Activated naive CD4-positive, alpha-beta T cell treated with Interleukin-2 at 50 U/mL for 16 hours (primary cell): Measurements from ENCODE around the gene BCAR1.
"Not testable (repeated sequence)": the region's sequence is repeated elsewhere in the genome, so short reads cannot be mapped to it uniquely, and the experiment has no call there.

Experiments
- DNase-seq: peaks from one replicate; pipeline ENCODE4 v3.0.0-alpha.2; 2020

BCAR1 gene

DNA sequence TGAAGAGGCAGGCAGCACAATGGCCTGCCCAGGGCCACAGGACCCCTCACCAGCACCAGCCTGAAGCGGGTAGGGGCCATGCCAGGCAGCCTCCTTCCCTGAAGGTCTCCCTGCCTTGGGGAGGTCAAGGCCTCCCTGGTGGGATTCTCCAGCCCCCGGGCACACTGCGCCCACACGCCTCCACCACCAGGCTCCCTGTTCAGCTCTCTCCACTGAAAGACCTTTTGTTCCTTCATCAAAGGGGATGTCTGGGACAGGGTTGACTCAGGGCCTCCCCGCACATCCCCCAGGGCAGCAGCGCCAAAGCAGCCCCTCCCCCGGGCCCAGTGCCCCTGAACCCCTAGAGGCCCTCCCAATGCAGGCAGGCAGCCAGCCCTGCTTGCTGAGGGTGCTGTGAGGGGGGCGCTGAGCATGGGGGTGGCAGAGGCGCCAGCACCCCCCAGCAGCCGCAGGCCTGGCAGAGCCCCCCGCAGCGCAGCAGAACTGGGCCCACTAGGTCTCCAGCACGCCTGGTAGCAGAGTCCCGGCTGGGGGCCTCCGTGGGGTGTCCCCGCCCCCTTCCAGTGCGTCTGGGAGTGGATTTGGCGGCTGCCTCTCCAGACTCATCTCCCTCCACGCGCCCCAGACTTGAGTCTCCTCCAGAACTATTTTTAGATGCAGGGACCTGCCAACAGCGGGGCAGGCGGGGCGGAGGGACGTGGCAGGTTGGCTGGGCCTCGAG, 13.1 kb downstream of the BCAR1 start:
- DNase-seq: no peak

- no peak for DNase-seq
Observed at GRCh38 chr16:75237398-75238131, 13.9 kb downstream of the BCAR1 start.

GRCh38 chr16:75236736-75237397, 14.6 kb downstream of the BCAR1 start:
- DNase-seq: no peak

DNA sequence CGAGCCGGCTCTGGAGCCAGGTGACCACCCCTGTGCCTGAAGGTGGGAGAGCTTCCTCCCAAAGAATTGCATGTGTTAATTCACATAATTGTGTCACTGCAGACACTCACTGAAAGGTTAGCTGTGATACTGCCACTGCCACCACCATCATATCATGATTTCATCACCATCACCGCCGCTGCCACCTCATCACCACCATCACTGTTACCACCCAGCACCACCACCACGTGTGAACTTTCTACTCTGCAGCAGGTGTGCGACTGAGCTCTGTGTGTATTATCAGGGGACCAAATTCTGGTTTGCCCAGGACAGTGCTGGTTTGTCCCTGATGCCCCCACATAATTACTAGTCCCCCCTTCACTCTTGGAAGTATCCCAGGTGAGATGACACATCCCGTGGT, 15.2 kb downstream of the BCAR1 start:
- peak; percentile 25 for DNase-seq

- no peak for DNase-seq
Observed at GRCh38 chr16:75235721-75236193, 15.7 kb downstream of the BCAR1 start.

DNA sequence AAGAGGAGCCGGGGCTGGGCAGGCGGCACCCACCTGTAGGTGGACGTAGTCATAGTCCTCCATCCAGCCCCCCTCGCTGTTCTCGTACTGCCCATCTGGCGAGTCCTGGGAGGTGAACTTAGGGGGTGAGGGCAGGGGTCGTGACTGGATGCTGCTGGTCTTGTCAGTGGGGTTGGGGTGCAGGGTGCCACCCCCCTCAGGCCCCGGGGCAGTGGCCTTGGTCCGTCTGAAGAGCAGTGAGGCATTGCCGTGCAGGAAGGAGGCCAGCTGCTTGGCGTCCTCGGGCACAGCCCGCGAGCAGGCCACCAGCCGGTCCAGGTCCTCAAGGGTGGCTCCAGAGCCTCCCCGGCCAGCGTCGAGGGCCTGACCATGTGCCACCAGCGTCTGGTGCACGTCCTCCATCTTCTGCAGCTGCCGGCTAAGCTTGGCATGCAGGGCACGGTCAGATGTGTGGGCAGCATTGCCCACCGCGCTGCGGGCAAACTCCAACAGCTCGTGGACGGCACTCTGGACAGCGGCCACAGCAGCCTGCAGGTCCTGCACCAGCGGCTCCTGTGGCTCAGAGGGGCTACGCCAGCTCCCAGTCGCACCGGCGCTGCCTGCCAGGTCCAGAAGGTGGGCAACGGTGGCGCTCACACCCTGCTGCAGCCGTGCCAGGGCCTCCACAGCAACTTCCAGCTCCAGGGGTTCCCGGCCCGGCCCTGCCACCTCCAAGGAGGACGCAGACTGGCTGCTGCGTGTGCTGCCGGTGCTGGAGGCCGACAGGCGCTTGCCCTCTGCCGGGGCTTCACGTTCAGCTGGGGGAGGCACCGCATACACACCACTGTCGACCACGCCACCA, 16.3 kb downstream of the BCAR1 start:
- no peak for DNase-seq

GRCh38 chr16:75233611-75233938, 17.8 kb downstream of the BCAR1 start:
- no peak for DNase-seq

DNA sequence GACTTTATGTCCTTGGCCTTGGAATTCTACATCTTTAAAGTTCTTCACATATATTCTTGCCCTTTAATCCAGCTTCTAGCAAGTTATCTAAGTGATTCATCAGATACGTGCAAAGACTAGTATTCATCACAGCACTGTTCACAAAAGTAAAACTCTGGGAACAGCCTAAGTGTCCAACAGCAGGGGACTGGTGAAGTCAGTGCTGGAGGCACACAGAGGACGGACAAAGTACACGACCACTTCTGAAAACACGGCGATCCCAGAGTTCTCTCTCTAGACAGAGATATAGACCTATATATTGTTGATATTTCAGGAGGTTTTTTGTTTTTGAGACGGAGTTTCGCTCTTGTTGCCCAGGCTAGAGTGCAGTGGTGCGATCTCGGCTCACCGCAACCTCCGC, 19.9 kb downstream of the BCAR1 start:
- DNase-seq: no peak

- no peak for DNase-seq
Observed at GRCh38 chr16:75230471-75231110, 20.8 kb downstream of the BCAR1 start.

DNA sequence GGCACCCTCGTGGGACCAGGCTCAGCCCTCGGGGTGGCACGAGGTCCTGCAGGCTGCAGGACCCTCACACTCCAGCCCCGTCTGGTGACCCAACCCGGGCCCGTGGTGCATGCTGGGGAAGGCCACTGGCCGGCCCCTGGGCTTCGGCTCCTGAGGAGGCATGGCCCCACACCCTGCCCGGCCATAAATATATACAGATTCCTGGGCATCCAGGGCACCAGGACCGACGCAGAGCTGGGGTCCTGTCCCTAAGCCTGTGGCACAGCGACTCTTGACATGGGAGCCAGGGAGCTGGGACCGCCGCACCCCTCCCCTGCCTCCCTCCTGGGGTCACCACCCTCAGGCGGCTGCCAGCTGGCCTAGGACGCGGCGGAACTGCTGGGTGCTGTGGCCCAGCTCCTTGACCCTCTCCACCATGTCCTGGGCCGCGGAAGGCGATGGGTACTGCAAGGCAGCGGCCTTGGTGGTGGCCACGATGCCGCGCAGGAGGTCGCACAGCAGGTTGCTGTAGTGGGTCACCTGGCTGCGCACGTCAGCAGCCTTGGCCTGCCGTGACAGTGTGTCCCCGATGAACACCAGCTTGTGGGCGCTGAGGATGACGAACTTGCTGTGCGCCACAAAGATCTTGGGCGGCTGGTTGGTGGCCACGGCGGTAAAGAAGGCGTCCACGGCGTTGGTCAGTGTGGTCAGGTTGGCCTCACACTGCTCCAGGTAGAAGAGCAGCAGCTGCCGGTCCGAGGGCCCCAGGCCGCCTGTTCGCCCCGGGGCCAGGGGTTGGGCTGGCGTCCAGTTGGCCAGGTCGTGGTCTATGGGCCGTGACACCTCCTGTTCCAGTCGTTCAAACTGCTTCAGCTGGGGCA, 22.0 kb downstream of the BCAR1 start:
- no peak for DNase-seq

DNA sequence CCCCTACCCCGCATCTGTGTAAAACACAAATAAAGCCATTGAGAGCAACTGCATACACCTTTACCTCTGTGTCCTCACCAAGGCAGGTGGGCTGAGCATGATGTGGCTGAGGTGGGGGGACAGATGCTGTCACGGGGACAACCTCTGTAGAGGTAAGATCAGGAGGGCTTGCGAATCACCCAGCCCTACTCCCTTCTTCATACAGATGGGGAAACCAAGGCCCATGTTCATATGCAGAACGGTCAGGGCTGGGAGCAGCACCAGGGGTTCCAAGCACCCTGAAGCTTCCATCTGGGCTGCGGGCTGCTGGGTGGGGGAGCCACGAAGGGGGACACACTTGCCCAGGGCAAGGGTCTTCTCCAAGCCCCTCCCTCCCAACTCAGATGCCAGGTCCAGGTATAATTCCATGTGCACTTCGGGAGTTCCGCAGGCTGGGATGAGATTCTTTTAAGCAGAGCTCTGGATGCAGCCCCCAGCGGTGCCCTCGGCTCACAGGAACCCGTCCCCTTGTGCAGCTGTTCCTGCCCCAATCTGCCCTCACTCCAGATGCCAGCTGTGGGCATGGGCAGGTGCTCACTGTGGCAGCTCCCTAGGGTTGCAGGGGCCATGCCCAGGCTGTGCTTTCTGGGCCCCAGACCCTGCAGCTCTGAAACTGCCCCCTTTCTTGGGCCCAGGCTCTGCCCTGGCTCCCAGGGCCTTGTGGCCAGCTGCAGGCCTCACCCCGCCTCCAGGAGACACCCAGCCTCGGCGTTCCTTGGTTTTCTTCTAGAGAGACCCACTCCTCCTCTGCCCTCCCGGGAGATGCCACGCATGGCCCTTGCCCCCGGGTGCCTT, 23.1 kb downstream of the BCAR1 start:
- no peak for DNase-seq

- no peak for DNase-seq
Observed at GRCh38 chr16:75227361-75228142, 23.9 kb downstream of the BCAR1 start.

DNA sequence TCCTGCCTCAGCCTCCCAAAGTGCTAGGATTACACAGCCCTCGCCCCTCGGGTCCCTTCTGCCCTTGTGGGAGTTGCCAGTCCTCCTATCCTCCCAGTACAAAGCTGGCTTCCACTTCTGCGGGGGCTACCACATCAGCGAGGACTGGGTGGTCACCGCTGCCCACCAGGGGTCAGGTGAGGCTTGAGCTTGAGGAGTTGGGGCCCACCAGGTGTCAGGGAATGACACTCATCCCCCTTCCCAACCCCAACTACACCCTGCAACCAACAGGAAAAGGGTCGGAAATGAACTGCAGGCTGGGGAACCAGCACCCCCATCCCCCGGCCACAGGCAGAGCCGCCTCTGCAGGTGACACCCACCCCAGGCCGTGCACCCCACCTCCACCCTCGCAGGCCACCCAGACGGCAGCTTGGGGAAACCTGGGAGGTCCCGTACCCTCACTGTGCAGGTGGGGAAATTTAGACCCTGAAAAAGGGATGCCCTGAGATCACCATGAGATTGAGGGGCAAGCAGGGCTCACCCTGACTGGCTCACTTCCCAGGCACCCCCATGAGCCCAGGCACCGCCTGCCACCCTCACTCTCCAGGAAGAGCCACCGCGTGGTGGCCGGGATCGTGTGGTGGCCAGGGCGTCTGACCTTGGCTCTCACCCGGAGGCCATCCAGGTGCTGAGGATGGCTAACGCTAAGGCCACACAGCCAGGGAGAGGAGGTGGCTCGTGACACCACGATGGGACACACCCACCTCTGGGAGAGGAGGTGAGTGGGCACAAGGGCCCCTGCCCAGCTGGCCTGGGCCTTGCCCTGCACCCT, 24.7 kb downstream of the BCAR1 start:
- no peak for DNase-seq

DNA sequence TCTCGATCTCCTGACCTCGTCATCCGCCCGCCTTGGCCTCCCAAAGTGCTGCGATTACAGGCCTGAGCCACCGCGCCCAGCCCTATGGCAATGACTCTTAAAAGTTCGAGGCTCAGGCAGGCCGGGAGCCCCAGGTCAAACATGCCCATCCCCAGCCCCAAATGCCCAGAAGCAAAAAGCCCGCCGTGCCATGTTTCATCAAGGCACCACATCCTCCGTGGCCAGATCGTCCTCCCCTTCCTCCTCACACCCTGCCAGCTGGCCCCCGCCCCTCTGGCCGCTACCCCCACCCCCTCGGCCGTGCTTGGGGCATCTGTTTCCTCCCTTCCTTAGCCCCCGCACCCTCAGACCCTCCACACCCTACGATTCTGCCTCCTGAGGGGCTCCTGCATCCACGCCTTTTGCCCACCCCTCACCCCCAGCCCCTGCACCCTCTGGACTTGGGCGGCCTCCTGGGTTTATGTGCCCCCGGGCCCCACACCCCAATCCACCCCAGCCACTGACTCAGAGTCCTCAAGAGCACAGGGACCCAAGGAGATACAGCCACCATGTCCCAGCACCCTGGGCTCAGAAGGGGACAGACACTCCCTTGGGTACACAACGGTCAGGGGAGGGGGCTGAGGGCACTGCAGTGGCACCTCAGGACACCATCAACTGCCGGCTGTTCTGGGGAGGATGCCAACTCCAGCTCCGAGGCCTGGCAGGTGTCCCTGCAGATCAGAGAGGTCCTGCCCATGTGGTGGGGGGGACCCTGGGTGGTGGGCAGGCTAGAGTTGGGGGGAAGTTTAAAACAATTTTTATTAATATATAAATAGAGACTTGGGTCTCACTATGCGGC, 25.5 kb downstream of the BCAR1 start:
- no peak for DNase-seq

- no peak for DNase-seq
Observed at GRCh38 chr16:75225092-75225491, 26.3 kb downstream of the BCAR1 start.

DNA sequence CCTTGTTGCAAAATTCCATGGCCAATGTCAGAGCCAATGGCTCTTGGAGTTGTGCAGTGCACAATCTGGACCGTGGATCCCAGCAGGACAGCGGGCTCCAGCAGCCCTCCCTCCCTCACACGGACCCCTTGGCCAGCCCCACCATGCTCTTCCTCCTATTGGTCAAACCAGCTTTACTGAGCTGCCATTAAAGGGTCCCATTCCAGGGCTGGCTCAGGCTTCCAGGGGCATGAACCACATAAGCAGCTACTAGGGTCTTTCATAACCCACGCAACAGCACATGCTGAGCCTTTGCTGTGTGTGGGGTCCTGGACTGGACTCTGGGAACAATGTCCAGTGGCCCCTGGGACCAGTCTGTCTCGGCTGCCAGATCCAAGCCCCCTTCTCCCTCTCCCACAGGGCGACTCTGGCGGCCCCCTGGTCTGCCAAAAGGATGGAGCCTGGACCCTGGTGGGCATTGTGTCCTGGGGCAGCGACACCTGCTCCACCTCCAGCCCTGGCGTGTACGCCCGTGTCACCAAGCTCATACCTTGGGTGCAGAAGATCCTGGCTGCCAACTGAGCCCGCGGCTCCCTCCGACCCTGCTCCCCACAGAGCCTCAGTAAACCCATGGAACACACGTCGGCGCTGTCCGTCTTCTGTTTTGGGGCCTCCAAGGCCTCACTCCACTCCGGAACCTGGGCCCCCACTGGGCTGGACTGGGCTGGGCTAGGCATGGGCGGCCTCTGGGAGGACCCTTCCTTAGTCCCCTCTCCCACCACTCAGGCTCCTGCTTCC, 26.9 kb downstream of the BCAR1 start:
- DNase-seq: no peak

DNA sequence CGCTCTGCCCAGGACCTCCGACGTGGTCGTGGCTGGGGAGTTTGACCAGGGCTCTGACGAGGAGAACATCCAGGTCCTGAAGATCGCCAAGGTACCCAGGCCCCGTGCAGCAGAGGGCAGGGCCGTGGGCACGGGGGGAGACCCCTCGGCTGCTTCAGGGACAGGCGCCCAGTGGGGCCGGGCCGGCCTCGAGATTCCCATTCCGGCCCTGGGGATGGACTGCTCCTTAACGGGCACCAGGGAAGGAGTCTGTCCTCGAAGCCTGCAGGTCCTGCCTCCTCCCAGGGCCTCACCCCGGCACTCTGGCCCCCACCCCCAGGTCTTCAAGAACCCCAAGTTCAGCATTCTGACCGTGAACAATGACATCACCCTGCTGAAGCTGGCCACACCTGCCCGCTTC, 28.3 kb downstream of the BCAR1 start:
- DNase-seq: not testable (repeated sequence)
